ENCODE measurements around the gene TEP1. TPM values are rescaled to one million over a fixed set of nuclear protein-coding genes. Genes with fewer than 3 reads are reported as not detected.
"Not testable (repeated sequence)": the region's sequence is repeated elsewhere in the genome, so short reads cannot be mapped to it uniquely, and the experiment has no call there.

The TEP1 gene
- total RNA-seq, 1 experiment from 2014 or later = 23.1 TPM

DNA sequence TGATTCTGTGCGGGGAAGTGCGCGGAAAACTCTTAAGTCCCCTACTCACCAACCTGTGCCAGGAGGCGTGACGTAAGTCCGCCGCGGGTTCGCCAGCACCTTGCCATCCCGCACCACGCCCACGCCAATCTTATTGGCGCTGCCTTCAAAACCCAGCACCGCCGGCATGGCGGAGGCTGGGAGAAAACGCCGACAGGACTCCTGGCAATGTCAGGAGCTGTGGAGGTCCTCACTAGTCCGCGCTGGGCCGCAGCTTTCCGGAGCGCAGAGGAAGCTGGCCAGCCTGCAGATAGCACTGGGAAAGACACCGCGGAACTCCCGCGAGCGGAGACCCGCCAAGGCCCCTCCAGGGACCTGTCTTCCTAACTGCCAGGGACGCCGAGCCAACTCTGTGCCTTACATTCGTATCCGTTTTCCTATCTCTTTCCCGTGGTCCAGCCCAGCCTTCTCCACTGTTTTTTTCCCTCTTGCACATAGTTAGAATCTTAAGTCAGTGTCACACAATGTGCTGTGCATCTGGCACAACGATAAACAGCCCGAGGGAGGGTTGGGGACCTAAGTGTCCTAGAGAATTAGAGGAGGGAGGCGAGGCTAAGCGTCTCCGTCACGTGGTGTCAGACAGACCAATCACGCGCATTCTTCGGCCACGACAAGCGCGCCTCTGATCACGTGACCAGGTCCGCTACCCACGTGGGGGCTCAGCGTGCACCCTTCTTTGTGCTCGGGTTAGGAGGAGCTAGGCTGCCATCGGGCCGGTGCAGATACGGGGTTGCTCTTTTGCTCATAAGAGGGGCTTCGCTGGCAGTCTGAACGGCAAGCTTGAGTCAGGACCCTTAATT, 41.4 kb upstream of the TEP1 start, which contains the start of the genes APEX1 and OSGEP:
APEX1 (plus strand) TSS at position 711 of the 839 bp plus-strand sequence. CDS start 420 bp downstream, outside the sequence.
OSGEP (minus strand) TSS at position 297 of the 839 bp plus-strand sequence; CDS start at position 168, 129 bp downstream.
- Histone ChIP-seq H3K79me2 (ENCODE audit: low read length) (peaks cover 69% of the 10 kb centered on the region), H3K4me1 (ENCODE audit: low read length) (peaks cover 44% of the 10 kb centered on the region), H3K9me3 (ENCODE audit: low read length) (no peaks in the 10 kb centered on the region), H3K36me3 (ENCODE audit: insufficient read depth, low read length) (peaks cover 47% of the 10 kb centered on the region), H3K27ac (ENCODE audit: low read length) (peak within 1 kb of the TSS; percentile 80), H4K20me1 (ENCODE audit: insufficient read depth, low read depth, low read length) (no peaks in the 10 kb centered on the region), H2AFZ (ENCODE audit: low read length) (peak within 1 kb of the TSS; percentile 82), H3K9me2 (replicated peaks; ENCODE audit: insufficient read depth, low read length) (no peaks in the 10 kb centered on the region), H3K4me2 (ENCODE audit: low read depth, low read length, poor library complexity, severe bottlenecking) (peak within 1 kb of the TSS; percentile 81), H3K4me3 (ENCODE audit: low read length) (peak within 1 kb of the TSS; percentile 86), H3K9ac (ENCODE audit: low read length) (peak within 1 kb of the TSS; percentile 83), H3K27me3 (ENCODE audit: low read length) (no peaks in the 10 kb centered on the region)
- peak; percentile 100 for DNase-seq

- H2AFZ ChIP-seq (ENCODE audit: low read length); H3K27me3 ChIP-seq (ENCODE audit: low read length); DNase-seq; H3K4me3 ChIP-seq (ENCODE audit: low read length); H3K27ac ChIP-seq (ENCODE audit: low read length); H3K9me3 ChIP-seq (ENCODE audit: low read length); H4K20me1 ChIP-seq (ENCODE audit: insufficient read depth, low read depth, low read length); H3K9me2 ChIP-seq (replicated peaks; ENCODE audit: insufficient read depth, low read length); H3K9ac ChIP-seq (ENCODE audit: low read length): not testable (repeated sequence)
- H3K79me2 ChIP-seq (ENCODE audit: low read length) = peaks cover 50% of the 10 kb centered on the region
- H3K36me3 ChIP-seq (ENCODE audit: insufficient read depth, low read length) = peaks cover 52% of the 10 kb centered on the region
- H3K4me1 ChIP-seq (ENCODE audit: low read length) = peaks cover 26% of the 10 kb centered on the region
- H3K4me2 ChIP-seq (ENCODE audit: low read depth, low read length, poor library complexity, severe bottlenecking) = peak overlapping the region; percentile 81
These were observed 39.5 kb upstream of the TEP1 start for GRCh38 chr14:20452831-20453230.

DNA sequence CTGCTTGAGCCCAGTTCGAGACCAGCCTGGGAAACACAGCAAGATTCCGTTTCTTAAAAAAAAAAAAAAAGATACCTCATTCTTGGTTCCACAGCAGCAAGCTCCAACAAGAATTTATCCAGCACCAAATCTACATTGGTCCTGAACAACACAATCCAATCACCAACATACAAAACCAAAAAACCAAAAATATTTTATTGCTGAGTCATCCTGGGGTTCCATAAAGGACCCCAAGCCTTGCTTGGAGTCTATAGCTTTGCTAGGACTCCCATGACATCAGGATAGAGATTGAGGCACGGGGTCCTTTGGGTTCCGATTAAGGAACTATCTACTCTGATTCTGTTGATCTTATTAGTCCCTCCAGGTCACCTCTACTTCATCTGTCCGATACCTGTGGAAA, 33.6 kb upstream of the TEP1 start:
- H3K27me3 ChIP-seq (ENCODE audit: low read length) = no peaks in the 10 kb centered on the region
- H3K4me3 ChIP-seq (ENCODE audit: low read length) = no peak overlapping the region
- H3K9ac ChIP-seq (ENCODE audit: low read length) = no peak overlapping the region
- 0 out of 2 replicates have a peak, but pooled peaks cover 3% of the 10 kb centered on the region for H4K20me1 ChIP-seq (ENCODE audit: insufficient read depth, low read depth, low read length)
- H3K36me3 ChIP-seq (ENCODE audit: insufficient read depth, low read length) = peaks cover 50% of the 10 kb centered on the region
- H3K4me1 ChIP-seq (ENCODE audit: low read length) = no peaks in the 10 kb centered on the region
- peaks cover 2% of the 10 kb centered on the region; the same call in 1 of the 2 replicates for H3K79me2 ChIP-seq (ENCODE audit: low read length)
- no peak for DNase-seq
- no peak overlapping the region for H3K4me2 ChIP-seq (ENCODE audit: low read depth, low read length, poor library complexity, severe bottlenecking)
- no peak overlapping the region for H3K27ac ChIP-seq (ENCODE audit: low read length)
- H2AFZ ChIP-seq (ENCODE audit: low read length) = no peak overlapping the region
- H3K9me3 ChIP-seq (ENCODE audit: low read length) = no peaks in the 10 kb centered on the region
- no peaks in the 10 kb centered on the region for H3K9me2 ChIP-seq (replicated peaks; ENCODE audit: insufficient read depth, low read length)

- H3K27me3 ChIP-seq (ENCODE audit: low read length); H3K79me2 ChIP-seq (ENCODE audit: low read length); H3K9me2 ChIP-seq (replicated peaks; ENCODE audit: insufficient read depth, low read length); DNase-seq; H3K9ac ChIP-seq (ENCODE audit: low read length); H3K4me1 ChIP-seq (ENCODE audit: low read length); H4K20me1 ChIP-seq (ENCODE audit: insufficient read depth, low read depth, low read length); H3K4me3 ChIP-seq (ENCODE audit: low read length); H3K9me3 ChIP-seq (ENCODE audit: low read length); H3K27ac ChIP-seq (ENCODE audit: low read length); H2AFZ ChIP-seq (ENCODE audit: low read length); H3K4me2 ChIP-seq (ENCODE audit: low read depth, low read length, poor library complexity, severe bottlenecking): not testable (repeated sequence)
- H3K36me3 ChIP-seq (ENCODE audit: insufficient read depth, low read length) = peaks cover 30% of the 10 kb centered on the region
These were observed 30.3 kb upstream of the TEP1 start for GRCh38 chr14:20443650-20444049.

GRCh38 chr14:20441461-20441860, 28.2 kb upstream of the TEP1 start:
- no peaks in the 10 kb centered on the region for H3K79me2 ChIP-seq (ENCODE audit: low read length)
- no peaks in the 10 kb centered on the region for H3K9me2 ChIP-seq (replicated peaks; ENCODE audit: insufficient read depth, low read length)
- H3K4me2 ChIP-seq (ENCODE audit: low read depth, low read length, poor library complexity, severe bottlenecking) = no peak overlapping the region
- H3K9me3 ChIP-seq (ENCODE audit: low read length) = no peaks in the 10 kb centered on the region
- H3K36me3 ChIP-seq (ENCODE audit: insufficient read depth, low read length) = peaks cover 8% of the 10 kb centered on the region
- H3K27me3 ChIP-seq (ENCODE audit: low read length) = no peaks in the 10 kb centered on the region
- no peak overlapping the region for H2AFZ ChIP-seq (ENCODE audit: low read length)
- H3K4me3 ChIP-seq (ENCODE audit: low read length) = no peak overlapping the region
- no peak overlapping the region for H3K27ac ChIP-seq (ENCODE audit: low read length)
- H4K20me1 ChIP-seq (ENCODE audit: insufficient read depth, low read depth, low read length) = 0 out of 2 replicates have a peak, but pooled peaks cover 3% of the 10 kb centered on the region
- H3K9ac ChIP-seq (ENCODE audit: low read length) = no peak overlapping the region
- no peak for DNase-seq
- peaks cover 4% of the 10 kb centered on the region for H3K4me1 ChIP-seq (ENCODE audit: low read length)

DNA sequence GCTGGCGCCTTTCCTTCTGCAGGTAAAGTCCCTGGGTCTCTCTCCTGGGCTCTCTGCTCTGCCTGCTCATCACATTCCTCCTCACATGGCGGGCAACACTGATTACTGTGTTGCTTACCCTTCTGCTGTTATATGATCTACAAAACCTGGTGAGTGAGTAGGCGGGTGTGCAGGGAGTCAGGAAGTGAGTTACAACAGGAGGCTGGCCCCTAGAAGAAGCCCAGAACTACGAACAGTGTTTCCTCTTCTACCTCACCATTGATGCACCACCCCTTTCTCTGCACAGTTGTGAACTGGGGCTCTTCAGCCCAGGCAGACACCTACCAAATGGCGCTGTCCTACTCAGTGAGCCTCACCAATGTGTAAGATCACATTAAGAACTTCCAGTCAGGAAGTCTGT, 27.6 kb upstream of the TEP1 start:
- Histone ChIP-seq H2AFZ (ENCODE audit: low read length) (no peak overlapping the region), H3K9me2 (replicated peaks; ENCODE audit: insufficient read depth, low read length) (no peaks in the 10 kb centered on the region), H3K27me3 (ENCODE audit: low read length) (no peaks in the 10 kb centered on the region), H3K79me2 (ENCODE audit: low read length) (no peaks in the 10 kb centered on the region), H3K36me3 (ENCODE audit: insufficient read depth, low read length) (peaks cover 3% of the 10 kb centered on the region; the same call in 1 of the 2 replicates), H4K20me1 (ENCODE audit: insufficient read depth, low read depth, low read length) (0 out of 2 replicates have a peak, but pooled peaks cover 3% of the 10 kb centered on the region), H3K9me3 (ENCODE audit: low read length) (no peaks in the 10 kb centered on the region), H3K4me2 (ENCODE audit: low read depth, low read length, poor library complexity, severe bottlenecking) (no peak overlapping the region), H3K27ac (ENCODE audit: low read length) (no peak overlapping the region), H3K9ac (ENCODE audit: low read length) (no peak overlapping the region), H3K4me1 (ENCODE audit: low read length) (peaks cover 4% of the 10 kb centered on the region), H3K4me3 (ENCODE audit: low read length) (no peak overlapping the region)
- no peak for DNase-seq

GRCh38 chr14:20440465-20440864, 27.2 kb upstream of the TEP1 start:
- no peak overlapping the region for H3K4me2 ChIP-seq (ENCODE audit: low read depth, low read length, poor library complexity, severe bottlenecking)
- peaks cover 4% of the 10 kb centered on the region for H3K4me1 ChIP-seq (ENCODE audit: low read length)
- no peak overlapping the region for H3K27ac ChIP-seq (ENCODE audit: low read length)
- H4K20me1 ChIP-seq (ENCODE audit: insufficient read depth, low read depth, low read length) = no peaks in the 10 kb centered on the region
- no peaks in the 10 kb centered on the region for H3K27me3 ChIP-seq (ENCODE audit: low read length)
- no peak overlapping the region for H2AFZ ChIP-seq (ENCODE audit: low read length)
- no peak for DNase-seq
- H3K79me2 ChIP-seq (ENCODE audit: low read length) = no peaks in the 10 kb centered on the region
- no peaks in the 10 kb centered on the region for H3K9me3 ChIP-seq (ENCODE audit: low read length)
- H3K4me3 ChIP-seq (ENCODE audit: low read length) = no peak overlapping the region
- H3K9ac ChIP-seq (ENCODE audit: low read length) = no peak overlapping the region
- H3K9me2 ChIP-seq (replicated peaks; ENCODE audit: insufficient read depth, low read length) = no peaks in the 10 kb centered on the region
- H3K36me3 ChIP-seq (ENCODE audit: insufficient read depth, low read length) = no peaks in the 10 kb centered on the region

- H3K27ac ChIP-seq (ENCODE audit: low read length) = no peak overlapping the region
- H3K4me2 ChIP-seq (ENCODE audit: low read depth, low read length, poor library complexity, severe bottlenecking) = no peak overlapping the region
- no peak overlapping the region for H2AFZ ChIP-seq (ENCODE audit: low read length)
- H3K79me2 ChIP-seq (ENCODE audit: low read length) = no peaks in the 10 kb centered on the region
- no peak for DNase-seq
- H3K9me2 ChIP-seq (replicated peaks; ENCODE audit: insufficient read depth, low read length) = no peaks in the 10 kb centered on the region
- H3K4me1 ChIP-seq (ENCODE audit: low read length) = peaks cover 4% of the 10 kb centered on the region
- no peak overlapping the region for H3K4me3 ChIP-seq (ENCODE audit: low read length)
- no peaks in the 10 kb centered on the region for H3K36me3 ChIP-seq (ENCODE audit: insufficient read depth, low read length)
- no peak overlapping the region for H3K9ac ChIP-seq (ENCODE audit: low read length)
- no peaks in the 10 kb centered on the region for H4K20me1 ChIP-seq (ENCODE audit: insufficient read depth, low read depth, low read length)
- no peaks in the 10 kb centered on the region for H3K27me3 ChIP-seq (ENCODE audit: low read length)
- H3K9me3 ChIP-seq (ENCODE audit: low read length) = no peaks in the 10 kb centered on the region
These were observed 25.4 kb upstream of the TEP1 start for GRCh38 chr14:20438664-20439063.

All from Karpas-422 (cell line).